Esophagus squamous epithelium (tissue), 4 donors: ENCODE measurements around the gene SENP3.

Experiments used
- POLR2A ChIP-seq, 4 donors: fragments of 450-650 bp; IDR thresholded peaks; one replicate each; pipeline ENCODE4 v1.6.1; 2017; ENCODE audit warnings: antibody characterized with exemption in 4 of 4, mild to moderate bottlenecking in 4 of 4, moderate library complexity in 3 of 4
- TF ChIP-seq, protein P1 (sequence below), 6 experiments: fragments of 450-650 bp in 4 of 6; fragments of 200-600 bp in 2 of 6; sonication (generic) in 2 of 6; IDR thresholded peaks; one replicate each; pipeline ENCODE4 v1.5.1; 2016 to 2019; ENCODE audit warnings: antibody characterized with exemption in 6 of 6, mild to moderate bottlenecking in 4 of 6, moderate library complexity in 4 of 6

DNA sequence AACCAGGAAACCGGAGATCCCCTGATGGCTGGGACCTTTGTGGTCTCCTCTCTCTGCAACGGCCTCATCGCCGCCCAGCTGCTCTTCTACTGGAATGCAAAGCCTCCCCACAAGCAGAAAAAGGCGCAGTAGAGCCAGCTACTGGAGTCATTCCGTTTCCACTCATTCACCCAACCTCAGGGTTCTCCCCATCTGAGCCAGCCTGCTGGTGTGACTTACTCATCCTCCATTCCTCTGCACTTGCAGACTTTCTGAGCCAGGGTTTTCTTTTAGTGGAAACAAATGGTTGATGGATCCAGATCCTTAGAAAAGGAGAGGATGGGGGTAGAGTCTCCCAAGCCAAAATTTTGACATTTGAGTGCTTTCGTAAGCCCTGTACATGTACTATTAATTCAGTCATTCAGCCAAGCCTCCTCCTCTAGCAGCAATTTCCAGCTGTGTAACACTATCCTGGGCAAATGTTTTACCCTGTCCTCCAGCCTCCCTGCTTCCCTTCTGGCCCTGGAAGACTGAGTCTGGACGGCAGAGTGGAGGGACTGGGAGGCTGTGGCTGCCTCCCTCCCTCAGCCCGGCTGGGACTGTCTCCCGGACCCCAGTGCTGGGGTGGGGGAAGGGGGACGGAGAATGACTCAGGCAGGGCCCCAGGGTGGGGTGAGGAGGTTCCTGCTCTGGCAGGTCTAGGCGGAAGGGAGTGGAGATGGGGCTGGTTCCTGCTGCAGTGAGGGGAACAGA is 25.9 kb downstream of the SENP3 start:
- TF ChIP-seq, protein P1, sequence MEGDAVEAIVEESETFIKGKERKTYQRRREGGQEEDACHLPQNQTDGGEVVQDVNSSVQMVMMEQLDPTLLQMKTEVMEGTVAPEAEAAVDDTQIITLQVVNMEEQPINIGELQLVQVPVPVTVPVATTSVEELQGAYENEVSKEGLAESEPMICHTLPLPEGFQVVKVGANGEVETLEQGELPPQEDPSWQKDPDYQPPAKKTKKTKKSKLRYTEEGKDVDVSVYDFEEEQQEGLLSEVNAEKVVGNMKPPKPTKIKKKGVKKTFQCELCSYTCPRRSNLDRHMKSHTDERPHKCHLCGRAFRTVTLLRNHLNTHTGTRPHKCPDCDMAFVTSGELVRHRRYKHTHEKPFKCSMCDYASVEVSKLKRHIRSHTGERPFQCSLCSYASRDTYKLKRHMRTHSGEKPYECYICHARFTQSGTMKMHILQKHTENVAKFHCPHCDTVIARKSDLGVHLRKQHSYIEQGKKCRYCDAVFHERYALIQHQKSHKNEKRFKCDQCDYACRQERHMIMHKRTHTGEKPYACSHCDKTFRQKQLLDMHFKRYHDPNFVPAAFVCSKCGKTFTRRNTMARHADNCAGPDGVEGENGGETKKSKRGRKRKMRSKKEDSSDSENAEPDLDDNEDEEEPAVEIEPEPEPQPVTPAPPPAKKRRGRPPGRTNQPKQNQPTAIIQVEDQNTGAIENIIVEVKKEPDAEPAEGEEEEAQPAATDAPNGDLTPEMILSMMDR (IDR thresholded peaks at IDR 0.05), result no peak
- peak in 1 of 4 donors; percentile 49 for TF ChIP-seq POLR2A (IDR thresholded peaks at IDR 0.05)
